ENCODE measurements around the gene DNAH11.

Gene DNAH11

GRCh38 chr7:21636694-21637093, 93.9 kb downstream of the DNAH11 start:
- TF ChIP-seq, protein P1, sequence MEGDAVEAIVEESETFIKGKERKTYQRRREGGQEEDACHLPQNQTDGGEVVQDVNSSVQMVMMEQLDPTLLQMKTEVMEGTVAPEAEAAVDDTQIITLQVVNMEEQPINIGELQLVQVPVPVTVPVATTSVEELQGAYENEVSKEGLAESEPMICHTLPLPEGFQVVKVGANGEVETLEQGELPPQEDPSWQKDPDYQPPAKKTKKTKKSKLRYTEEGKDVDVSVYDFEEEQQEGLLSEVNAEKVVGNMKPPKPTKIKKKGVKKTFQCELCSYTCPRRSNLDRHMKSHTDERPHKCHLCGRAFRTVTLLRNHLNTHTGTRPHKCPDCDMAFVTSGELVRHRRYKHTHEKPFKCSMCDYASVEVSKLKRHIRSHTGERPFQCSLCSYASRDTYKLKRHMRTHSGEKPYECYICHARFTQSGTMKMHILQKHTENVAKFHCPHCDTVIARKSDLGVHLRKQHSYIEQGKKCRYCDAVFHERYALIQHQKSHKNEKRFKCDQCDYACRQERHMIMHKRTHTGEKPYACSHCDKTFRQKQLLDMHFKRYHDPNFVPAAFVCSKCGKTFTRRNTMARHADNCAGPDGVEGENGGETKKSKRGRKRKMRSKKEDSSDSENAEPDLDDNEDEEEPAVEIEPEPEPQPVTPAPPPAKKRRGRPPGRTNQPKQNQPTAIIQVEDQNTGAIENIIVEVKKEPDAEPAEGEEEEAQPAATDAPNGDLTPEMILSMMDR (IDR thresholded peaks at IDR 0.05; ENCODE audit: extremely low read depth, insufficient read depth, missing control alignments) = no peak
- DNase-seq (ENCODE audit: low spot score) = no peak
- in situ Hi-C loops (cut with MboI; ENCODE audit: low pct_unique_long_range_greater_than_20kb, low sequenced_read_pairs, unreplicated experiment) = no loop called here

DNA sequence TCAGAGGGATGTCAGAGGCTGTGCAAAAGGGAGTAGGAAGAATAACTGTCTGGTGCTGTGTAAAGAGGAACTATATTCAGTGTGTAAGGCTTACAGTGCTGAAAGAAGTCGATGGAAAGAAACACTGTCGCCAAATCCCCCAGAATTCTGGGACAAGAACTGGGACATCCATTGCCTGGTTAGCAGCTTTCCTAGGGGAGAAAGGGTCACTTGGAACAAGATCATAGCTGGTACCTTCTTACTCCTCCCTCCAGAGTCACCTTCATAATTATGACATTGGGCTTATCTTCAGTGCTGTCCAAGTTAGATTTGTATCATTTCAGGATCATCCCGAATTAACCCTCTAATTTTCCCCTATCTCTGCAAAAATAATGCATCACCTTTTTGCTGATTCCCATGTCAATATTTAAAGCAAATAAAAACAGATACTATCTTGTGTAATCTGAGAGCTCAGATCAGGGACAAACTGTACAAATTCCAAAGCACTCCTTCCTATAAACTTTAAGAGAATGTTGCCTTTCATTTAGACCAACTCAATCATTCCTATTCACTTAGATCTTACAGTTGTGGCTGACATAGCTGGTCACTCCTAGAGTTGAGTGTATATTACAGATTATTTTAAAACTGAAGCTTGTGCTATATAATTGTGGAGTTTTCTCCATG, 96.5 kb downstream of the DNAH11 start:
- in situ Hi-C loops (cut with MboI; ENCODE audit: low pct_unique_long_range_greater_than_20kb, low sequenced_read_pairs, unreplicated experiment) = no loop called here
- no peak for DNase-seq (ENCODE audit: low spot score)
- TF ChIP-seq, protein P1 (IDR thresholded peaks at IDR 0.05; ENCODE audit: extremely low read depth, insufficient read depth, missing control alignments) = no peak

- no peak for DNase-seq (ENCODE audit: low spot score)
- TF ChIP-seq, protein P1 (IDR thresholded peaks at IDR 0.05; ENCODE audit: extremely low read depth, insufficient read depth, missing control alignments) = no peak
- in situ Hi-C loops (cut with MboI; ENCODE audit: low pct_unique_long_range_greater_than_20kb, low sequenced_read_pairs, unreplicated experiment) = no loop called here
Measured at GRCh38 chr7:21640105-21640504, 97.3 kb downstream of the DNAH11 start.

- in situ Hi-C loops (cut with MboI; ENCODE audit: low pct_unique_long_range_greater_than_20kb, low sequenced_read_pairs, unreplicated experiment) = no loop called here
- DNase-seq (ENCODE audit: low spot score) = no peak
- TF ChIP-seq, protein P1 (IDR thresholded peaks at IDR 0.05; ENCODE audit: extremely low read depth, insufficient read depth, missing control alignments) = no peak
Measured at GRCh38 chr7:21641546-21641945, 98.7 kb downstream of the DNAH11 start.

DNA sequence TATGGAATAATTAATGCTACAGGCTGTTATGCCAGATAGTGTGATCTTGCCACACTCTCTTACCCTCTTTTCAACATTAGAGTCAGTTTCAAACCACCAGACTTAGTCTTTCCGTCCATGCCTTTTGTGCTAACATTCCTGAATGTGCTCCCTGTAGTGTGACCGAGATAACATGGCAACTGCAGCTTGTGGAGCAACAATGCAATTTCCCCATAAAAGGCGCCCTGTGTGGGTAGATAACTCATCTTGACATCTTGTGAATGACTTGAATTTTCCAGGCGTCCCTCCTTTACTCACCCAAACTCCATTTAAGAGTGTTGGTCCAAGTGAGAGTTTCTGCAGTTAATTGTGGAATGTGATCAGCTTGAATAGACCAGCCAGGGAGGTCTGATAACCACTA, 99.6 kb downstream of the DNAH11 start:
- no peak for DNase-seq (ENCODE audit: low spot score)
- in situ Hi-C loops (cut with MboI; ENCODE audit: low pct_unique_long_range_greater_than_20kb, low sequenced_read_pairs, unreplicated experiment) = no loop called here
- TF ChIP-seq, protein P1 (IDR thresholded peaks at IDR 0.05; ENCODE audit: extremely low read depth, insufficient read depth, missing control alignments) = no peak

GRCh38 chr7:21651697-21652096, 108.9 kb downstream of the DNAH11 start:
- TF ChIP-seq, protein P1 (IDR thresholded peaks at IDR 0.05; ENCODE audit: extremely low read depth, insufficient read depth, missing control alignments) = no peak
- no peak for DNase-seq (ENCODE audit: low spot score)
- in situ Hi-C loops (cut with MboI; ENCODE audit: low pct_unique_long_range_greater_than_20kb, low sequenced_read_pairs, unreplicated experiment) = no loop called here

Measured in GM13977 (cell line).